H9 (cell line): ENCODE data around the gene UBE2N. TPM values are rescaled to one million over a fixed set of nuclear protein-coding genes. Genes with fewer than 3 reads are reported as not detected.

Source experiments
- DNase-seq: peaks from one replicate; pipeline ENCODE4 v3.0.0-alpha.2; 2017
- H2AFZ ChIP-seq: one replicate; pipeline ENCODE4 v1.6.1; 2013; ENCODE audit warnings: mild to moderate bottlenecking, low read length, control low read depth, moderate library complexity
- H2AK5ac ChIP-seq: 2 replicates; pipeline ENCODE4 v1.6.1; 2013; ENCODE audit warnings: low read length, control low read depth, mixed read lengths; ENCODE audit not compliant: insufficient read length
- H2BK120ac ChIP-seq: one replicate; pipeline ENCODE4 v1.6.1; 2013; ENCODE audit warnings: low read depth, mild to moderate bottlenecking, low read length, control low read depth, inconsistent platforms; ENCODE audit not compliant: poor library complexity, severe bottlenecking
- H2BK12ac ChIP-seq: 2 replicates; pipeline ENCODE4 v1.6.1; 2013; ENCODE audit warnings: low read length, control low read depth, mixed read lengths, low read depth; ENCODE audit not compliant: insufficient read length
- H2BK15ac ChIP-seq: 2 replicates; pipeline ENCODE4 v1.6.1; 2013; ENCODE audit warnings: low read depth, low read length, control low read depth
- H2BK20ac ChIP-seq: one replicate; pipeline ENCODE4 v1.6.1; 2013; ENCODE audit warnings: low read depth, mild to moderate bottlenecking, low read length, control low read depth, inconsistent platforms; ENCODE audit not compliant: poor library complexity, severe bottlenecking
- H2BK5ac ChIP-seq: 2 replicates; pipeline ENCODE4 v1.6.1; 2013; ENCODE audit warnings: low read length, control low read depth, mixed read lengths; ENCODE audit not compliant: insufficient read length
- H3K14ac ChIP-seq: 2 replicates; pipeline ENCODE4 v1.6.1; 2013; ENCODE audit warnings: low read length, control low read depth; ENCODE audit not compliant: insufficient read depth
- H3K18ac ChIP-seq: 2 replicates; pipeline ENCODE4 v1.6.1; 2013; ENCODE audit warnings: low read depth, mild to moderate bottlenecking, mixed read lengths, low read length, control low read depth; ENCODE audit not compliant: insufficient read length
- H3K23ac ChIP-seq: 2 replicates; pipeline ENCODE4 v1.6.1; 2013; ENCODE audit warnings: low read length, control low read depth, mixed read lengths, low read depth; ENCODE audit not compliant: insufficient read length
- H3K23me2 ChIP-seq: 2 replicates; pipeline ENCODE4 v1.6.1; 2013; ENCODE audit warnings: low read depth, mild to moderate bottlenecking, mixed read lengths, low read length, control low read depth; ENCODE audit not compliant: insufficient read length, poor library complexity, severe bottlenecking
- H3K27ac ChIP-seq: 2 replicates; pipeline ENCODE4 v1.5.1; 2013; ENCODE audit warnings: low read length, control low read depth, mixed read lengths, low read depth; ENCODE audit not compliant: insufficient read length
- H3K27me3 ChIP-seq: 2 replicates; pipeline ENCODE4 v1.6.1; 2013; ENCODE audit warnings: low read length, control low read depth, inconsistent platforms; ENCODE audit not compliant: insufficient read depth
- H3K4ac ChIP-seq: 2 replicates; pipeline ENCODE4 v1.6.1; 2013; ENCODE audit warnings: low read depth, mild to moderate bottlenecking, control low read depth, inconsistent platforms, low read length, moderate library complexity
- H3K4me1 ChIP-seq: 2 replicates; pipeline ENCODE4 v1.6.1; 2013; ENCODE audit warnings: low read length, control low read depth, inconsistent platforms; ENCODE audit not compliant: insufficient read depth
- H3K4me2 ChIP-seq: 2 replicates; pipeline ENCODE4 v1.6.1; 2013; ENCODE audit warnings: low read length, control low read depth, mixed read lengths; ENCODE audit not compliant: insufficient read length, insufficient read depth
- H3K56ac ChIP-seq: 2 replicates; pipeline ENCODE4 v1.6.1; 2013; ENCODE audit warnings: low read depth, mild to moderate bottlenecking, mixed read lengths, low read length, control low read depth; ENCODE audit not compliant: insufficient read length
- H3K79me1 ChIP-seq: 2 replicates; pipeline ENCODE4 v1.6.1; 2013; ENCODE audit warnings: low read depth, mild to moderate bottlenecking, moderate library complexity, low read length, control low read depth, inconsistent platforms; ENCODE audit not compliant: insufficient read depth, poor library complexity, severe bottlenecking
- H3K79me2 ChIP-seq: 2 replicates; pipeline ENCODE4 v1.6.1; 2013; ENCODE audit warnings: low read length, control low read depth, inconsistent platforms; ENCODE audit not compliant: insufficient read depth
- H3K9ac ChIP-seq: 2 replicates; pipeline ENCODE4 v1.6.1; 2013; ENCODE audit warnings: low read length, control low read depth, mixed read lengths; ENCODE audit not compliant: insufficient read length; ENCODE audit errors: extremely low read depth
- H3K9me3 ChIP-seq: one replicate; pipeline ENCODE4 v1.6.1; 2013; ENCODE audit warnings: low read depth, low read length, inconsistent platforms; ENCODE audit not compliant: control insufficient read depth
- H3T11ph ChIP-seq: one replicate; pipeline ENCODE4 v1.6.1; 2013; ENCODE audit warnings: mild to moderate bottlenecking, low read length, control low read depth, inconsistent platforms
- H4K20me1 ChIP-seq: one replicate; pipeline ENCODE4 v1.6.1; 2013; ENCODE audit not compliant: control insufficient read depth, insufficient read length, insufficient read depth
- H4K5ac ChIP-seq: 2 replicates; pipeline ENCODE4 v1.6.1; 2013; ENCODE audit warnings: low read depth, mild to moderate bottlenecking, mixed read lengths, low read length, control low read depth; ENCODE audit not compliant: insufficient read length
- H4K8ac ChIP-seq: replicated peaks from 2 replicates; pipeline ENCODE4 v1.6.1; 2013; ENCODE audit warnings: low read length, control low read depth, mixed read lengths, low read depth; ENCODE audit not compliant: insufficient read length
- H4K91ac ChIP-seq: 2 replicates; pipeline ENCODE4 v1.6.1; 2013; ENCODE audit warnings: low read depth, mild to moderate bottlenecking, moderate library complexity, mixed read lengths, low read length, control low read depth; ENCODE audit not compliant: insufficient read length
- H3K27ac Mint-ChIP-seq, 3 experiments: 2 replicates in 2 of 3; 3 replicates in 1 of 3; pipeline ENCODE4 v1.8.0; 2020 to 2021; ENCODE audit warnings: mixed read lengths in 3 of 3, mild to moderate bottlenecking in 1 of 3, moderate library complexity in 1 of 3
- H3K27me3 Mint-ChIP-seq: 2 replicates; pipeline ENCODE4 v1.8.0; 2021; ENCODE audit warnings: low read depth, mild to moderate bottlenecking, moderate library complexity, mixed read lengths
- H3K36me3 Mint-ChIP-seq, 3 experiments: 2 replicates in 2 of 3; 3 replicates in 1 of 3; pipeline ENCODE4 v1.8.0; 2020 to 2021; ENCODE audit warnings: low read depth in 3 of 3, mixed read lengths in 3 of 3; ENCODE audit not compliant: insufficient read depth in 1 of 3
- H3K4me1 Mint-ChIP-seq, 2 experiments: 2 replicates each; pipeline ENCODE4 v1.8.0; 2020; ENCODE audit warnings: mixed read lengths in 2 of 2
- H3K4me3 Mint-ChIP-seq, 2 experiments: 2 replicates in 1 of 2; 3 replicates in 1 of 2; pipeline ENCODE4 v1.8.0; 2020 to 2021; ENCODE audit warnings: mild to moderate bottlenecking in 2 of 2, mixed read lengths in 2 of 2, moderate library complexity in 1 of 2
- H3K9me3 Mint-ChIP-seq, 2 experiments: 2 replicates in 1 of 2; 3 replicates in 1 of 2; pipeline ENCODE4 v1.8.0; 2020; ENCODE audit warnings: mild to moderate bottlenecking in 2 of 2, mixed read lengths in 2 of 2, moderate library complexity in 1 of 2
- WGBS: extraction: QIAGEN DNeasy Blood & Tissue Kit; methylation state at CpG from one replicate; pipeline ENCODE4 v1.1.7; 2013; ENCODE audit warnings: missing lambda C conversion rate, low lambda C conversion rate, mixed read lengths; ENCODE audit not compliant: insufficient read length; ENCODE audit errors: extremely low coverage; 5-methylcytosine and 5-hydroxymethylcytosine counted together
- total RNA-seq: library from RNA; stranded (reverse); gene quantifications from 2 replicates; pipeline ENCODE4 v1.2.1, GENCODE V29; 2021
- TF ChIP-seq, protein P1 (sequence below): fragments of 200-600 bp; sonication (generic); conservative IDR thresholded peaks from 3 replicates; pipeline ENCODE4 v1.8.0; 2021; ENCODE audit warnings: antibody characterized with exemption, mild to moderate bottlenecking

The UBE2N gene
- total RNA-seq, 1 experiment from 2014 or later, result 192 TPM

DNA sequence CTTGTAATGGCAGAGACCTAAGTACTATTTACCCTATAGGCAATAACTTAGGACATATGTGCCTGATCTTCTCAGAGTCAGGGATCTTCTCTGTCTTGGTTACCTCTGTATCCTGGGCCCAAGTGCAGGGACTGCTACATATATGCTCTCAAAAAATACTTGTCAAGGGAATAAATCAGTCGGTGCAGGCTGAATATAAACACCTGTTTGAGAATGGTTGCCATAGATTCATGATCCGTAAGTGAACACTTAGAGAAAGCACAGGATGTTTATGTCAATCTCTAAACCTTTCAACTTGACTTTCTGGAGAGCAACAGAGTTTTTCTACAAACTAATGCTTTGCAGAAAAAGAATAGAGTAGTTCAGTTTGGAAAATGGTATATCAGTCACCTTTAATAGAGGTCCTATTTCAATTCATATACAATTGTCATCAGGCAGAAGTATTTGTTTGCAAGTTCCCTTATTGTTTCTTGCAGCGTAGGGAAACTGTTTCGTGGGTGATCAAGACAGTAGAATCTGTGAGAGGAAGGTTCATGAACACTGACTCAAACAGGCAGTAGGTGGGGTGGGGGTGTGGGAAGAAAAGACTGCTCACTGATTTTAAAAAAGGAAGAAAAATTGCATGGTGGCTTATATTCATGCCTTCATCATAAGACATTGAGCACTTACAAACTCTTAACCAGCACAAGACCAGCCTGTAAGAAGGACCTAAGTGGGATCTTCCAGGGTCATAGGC, 6.0 kb upstream of the UBE2N start:
- H3K79me1 ChIP-seq, result no peaks in the 10 kb centered on the region
- no peaks in the 10 kb centered on the region; a peak in 1 of 7 replicates for H3K36me3 Mint-ChIP-seq
- no peak overlapping the region for H3K4ac ChIP-seq
- no peak overlapping the region for H3K9ac ChIP-seq
- H2AK5ac ChIP-seq, result no peak overlapping the region
- DNase-seq, result no peak
- H4K8ac ChIP-seq, result no peak overlapping the region
- peaks cover 6 to 10% of the 10 kb centered on the region in 2 experiments for H3K4me1 Mint-ChIP-seq
- H3K14ac ChIP-seq, result no peak overlapping the region
- peaks cover 0 to 3% of the 10 kb centered on the region in 2 experiments; a peak in 2 of 5 replicates for H3K9me3 Mint-ChIP-seq
- WGBS, result no CpG with 5 or more reads among the region's 4 CpGs
- no peak overlapping the region for H4K91ac ChIP-seq
- H3K23me2 ChIP-seq, result peaks cover 1% of the 10 kb centered on the region
- H2BK20ac ChIP-seq, result no peak overlapping the region
- no peak overlapping the region for H3K18ac ChIP-seq
- TF ChIP-seq, protein P1, sequence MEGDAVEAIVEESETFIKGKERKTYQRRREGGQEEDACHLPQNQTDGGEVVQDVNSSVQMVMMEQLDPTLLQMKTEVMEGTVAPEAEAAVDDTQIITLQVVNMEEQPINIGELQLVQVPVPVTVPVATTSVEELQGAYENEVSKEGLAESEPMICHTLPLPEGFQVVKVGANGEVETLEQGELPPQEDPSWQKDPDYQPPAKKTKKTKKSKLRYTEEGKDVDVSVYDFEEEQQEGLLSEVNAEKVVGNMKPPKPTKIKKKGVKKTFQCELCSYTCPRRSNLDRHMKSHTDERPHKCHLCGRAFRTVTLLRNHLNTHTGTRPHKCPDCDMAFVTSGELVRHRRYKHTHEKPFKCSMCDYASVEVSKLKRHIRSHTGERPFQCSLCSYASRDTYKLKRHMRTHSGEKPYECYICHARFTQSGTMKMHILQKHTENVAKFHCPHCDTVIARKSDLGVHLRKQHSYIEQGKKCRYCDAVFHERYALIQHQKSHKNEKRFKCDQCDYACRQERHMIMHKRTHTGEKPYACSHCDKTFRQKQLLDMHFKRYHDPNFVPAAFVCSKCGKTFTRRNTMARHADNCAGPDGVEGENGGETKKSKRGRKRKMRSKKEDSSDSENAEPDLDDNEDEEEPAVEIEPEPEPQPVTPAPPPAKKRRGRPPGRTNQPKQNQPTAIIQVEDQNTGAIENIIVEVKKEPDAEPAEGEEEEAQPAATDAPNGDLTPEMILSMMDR, result no peak
- H4K20me1 ChIP-seq, result no peaks in the 10 kb centered on the region
- H3K27me3 ChIP-seq, result no peaks in the 10 kb centered on the region
- no peak overlapping the region for H4K5ac ChIP-seq
- H3K4me3 Mint-ChIP-seq, result no peak overlapping the region
- H3K23ac ChIP-seq, result no peak overlapping the region
- no peak overlapping the region for H3T11ph ChIP-seq
- no peak overlapping the region for H3K4me2 ChIP-seq
- H3K79me2 ChIP-seq, result no peaks in the 10 kb centered on the region
- no peak overlapping the region for H3K56ac ChIP-seq
- no peak overlapping the region for H3K27ac Mint-ChIP-seq
- no peak overlapping the region for H2AFZ ChIP-seq
- no peaks in the 10 kb centered on the region for H3K9me3 ChIP-seq
- H3K4me1 ChIP-seq, result 0 out of 2 replicates have a peak, but pooled peaks cover 2% of the 10 kb centered on the region
- H2BK12ac ChIP-seq, result no peak overlapping the region
- no peak overlapping the region for H2BK5ac ChIP-seq
- H2BK15ac ChIP-seq, result no peak overlapping the region
- no peaks in the 10 kb centered on the region; the same call in 1 of the 2 replicates for H3K27me3 Mint-ChIP-seq
- no peak overlapping the region for H2BK120ac ChIP-seq
- no peak overlapping the region for H3K27ac ChIP-seq
